ENCODE measurements around the gene FTH1. TPM values are rescaled to one million over a fixed set of nuclear protein-coding genes. Genes with fewer than 3 reads are reported as not detected.

Gene FTH1
- total RNA-seq, 1 experiment from 2014 or later = 1,565 TPM

GRCh38 chr11:62011881-62012280 lies 44.4 kb upstream of the FTH1 start:
- intact Hi-C loops (cut with micrococcal nuclease; ENCODE audit: unreplicated experiment) = loop anchor here (1.0 kb wide), 1 partner anchor 26 kb away; no protein-coding TSS in a partner anchor
- Mint-ChIP-seq H3K27me3 (ENCODE audit: insufficient read depth, unreplicated experiment) (no peaks in the 10 kb centered on the region), H3K36me3 (ENCODE audit: insufficient read depth, unreplicated experiment) (no peaks in the 10 kb centered on the region), H3K27ac (ENCODE audit: unreplicated experiment) (no peak overlapping the region), H3K4me3 (ENCODE audit: unreplicated experiment) (no peak overlapping the region), H3K4me1 (ENCODE audit: low read depth, unreplicated experiment) (peaks cover 14% of the 10 kb centered on the region), H3K9me3 (ENCODE audit: unreplicated experiment) (no peaks in the 10 kb centered on the region)
- no TSS peak for BruUV-seq (replicated peaks)
- H3K36me3 ChIP-seq (ENCODE audit: control insufficient read depth, insufficient read depth, low read length) = no peaks in the 10 kb centered on the region
- no peak overlapping the region for H3K4me3 ChIP-seq (ENCODE audit: low read depth, low read length)
- POLR2A ChIA-PET = no interaction called here
- TF ChIP-seq, protein P1, sequence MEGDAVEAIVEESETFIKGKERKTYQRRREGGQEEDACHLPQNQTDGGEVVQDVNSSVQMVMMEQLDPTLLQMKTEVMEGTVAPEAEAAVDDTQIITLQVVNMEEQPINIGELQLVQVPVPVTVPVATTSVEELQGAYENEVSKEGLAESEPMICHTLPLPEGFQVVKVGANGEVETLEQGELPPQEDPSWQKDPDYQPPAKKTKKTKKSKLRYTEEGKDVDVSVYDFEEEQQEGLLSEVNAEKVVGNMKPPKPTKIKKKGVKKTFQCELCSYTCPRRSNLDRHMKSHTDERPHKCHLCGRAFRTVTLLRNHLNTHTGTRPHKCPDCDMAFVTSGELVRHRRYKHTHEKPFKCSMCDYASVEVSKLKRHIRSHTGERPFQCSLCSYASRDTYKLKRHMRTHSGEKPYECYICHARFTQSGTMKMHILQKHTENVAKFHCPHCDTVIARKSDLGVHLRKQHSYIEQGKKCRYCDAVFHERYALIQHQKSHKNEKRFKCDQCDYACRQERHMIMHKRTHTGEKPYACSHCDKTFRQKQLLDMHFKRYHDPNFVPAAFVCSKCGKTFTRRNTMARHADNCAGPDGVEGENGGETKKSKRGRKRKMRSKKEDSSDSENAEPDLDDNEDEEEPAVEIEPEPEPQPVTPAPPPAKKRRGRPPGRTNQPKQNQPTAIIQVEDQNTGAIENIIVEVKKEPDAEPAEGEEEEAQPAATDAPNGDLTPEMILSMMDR (IDR thresholded peaks at IDR 0.05; ENCODE audit: insufficient read depth in 1 of 2, low read depth in 1 of 2, low read length in 1 of 2, severe bottlenecking in 1 of 2, unreplicated experiment in 1 of 2) = no peak
- H3K9me3 ChIP-seq = no peaks in the 10 kb centered on the region
- CTCF ChIA-PET = no interaction called here
- peaks cover 30% of the 10 kb centered on the region for H3K4me1 ChIP-seq
- H3K27me3 ChIP-seq (replicated peaks; ENCODE audit: control insufficient read depth, insufficient read depth, low read length) = no peaks in the 10 kb centered on the region
- no peak for DNase-seq

DNA sequence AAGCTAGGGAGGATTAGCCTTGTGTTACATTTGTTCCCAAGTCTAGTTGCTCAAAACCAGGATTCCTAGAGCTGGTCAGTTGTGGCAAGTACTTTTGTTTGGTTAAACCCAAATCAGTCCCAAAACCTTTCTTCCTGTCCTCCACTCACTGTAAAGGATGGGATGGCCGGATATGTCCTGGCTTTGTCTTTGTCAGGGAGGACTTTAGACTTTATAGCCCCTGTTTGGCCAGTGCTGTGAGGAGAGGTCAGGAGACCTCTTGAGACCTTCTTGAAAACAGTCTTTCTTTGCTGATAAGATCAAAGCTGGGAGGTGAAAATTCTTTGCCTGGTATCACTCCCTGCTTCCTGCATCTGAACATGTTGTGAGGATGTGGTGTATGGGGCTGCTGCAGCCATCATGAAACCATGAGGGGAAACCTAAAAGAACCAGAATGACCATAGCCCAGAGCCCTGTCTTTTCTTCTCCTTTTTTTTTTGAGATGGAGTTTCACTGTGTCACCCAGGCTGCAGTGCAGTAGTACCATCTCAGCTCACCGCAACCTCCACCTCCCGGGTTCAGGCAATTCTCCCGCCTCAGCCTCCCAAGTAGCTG lies 43.6 kb upstream of the FTH1 start:
- intact Hi-C loops (cut with micrococcal nuclease; ENCODE audit: unreplicated experiment) = loop anchor here (1.0 kb wide), 1 partner anchor 25 kb away; no protein-coding TSS in a partner anchor
- peaks cover 10% of the 10 kb centered on the region for H3K4me1 Mint-ChIP-seq (ENCODE audit: low read depth, unreplicated experiment)

DNA sequence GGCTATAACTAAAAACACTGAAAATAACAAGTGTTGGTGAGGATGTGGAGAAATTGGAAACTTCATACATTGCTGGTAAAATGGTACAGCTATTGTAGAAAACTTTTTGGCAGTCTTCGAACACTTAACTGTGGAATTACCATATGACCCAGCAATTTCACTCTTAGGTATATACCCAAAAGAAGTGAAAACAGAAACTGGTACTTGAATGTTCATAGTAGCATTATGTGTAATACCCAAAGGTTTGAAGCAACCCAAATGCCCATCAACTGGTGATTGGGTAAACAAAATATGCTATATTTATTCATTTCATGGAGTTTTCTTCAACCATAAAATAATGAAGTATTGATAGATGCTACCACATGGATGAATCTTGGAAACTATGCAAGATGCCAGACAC lies 40.8 kb upstream of the FTH1 start:
- no peak overlapping the region for H3K27ac Mint-ChIP-seq (ENCODE audit: unreplicated experiment)
- no TSS peak for BruUV-seq (replicated peaks)
- TF ChIP-seq, protein P1 (IDR thresholded peaks at IDR 0.05; ENCODE audit: insufficient read depth in 1 of 2, low read depth in 1 of 2, low read length in 1 of 2, severe bottlenecking in 1 of 2, unreplicated experiment in 1 of 2) = no peak

More for the DNA sequence above, 43.6 kb upstream of the FTH1 start:
- Mint-ChIP-seq H3K27me3 (ENCODE audit: insufficient read depth, unreplicated experiment) (no peaks in the 10 kb centered on the region), H3K9me3 (ENCODE audit: unreplicated experiment) (no peaks in the 10 kb centered on the region), H3K4me3 (ENCODE audit: unreplicated experiment) (no peak overlapping the region), H3K36me3 (ENCODE audit: insufficient read depth, unreplicated experiment) (no peaks in the 10 kb centered on the region), H3K27ac (ENCODE audit: unreplicated experiment) (peak overlapping the region; percentile 42)
- Histone ChIP-seq H3K4me1 (peaks cover 30% of the 10 kb centered on the region), H3K9me3 (no peaks in the 10 kb centered on the region), H3K36me3 (ENCODE audit: control insufficient read depth, insufficient read depth, low read length) (no peaks in the 10 kb centered on the region), H3K4me3 (ENCODE audit: low read depth, low read length) (no peak overlapping the region), H3K27me3 (replicated peaks; ENCODE audit: control insufficient read depth, insufficient read depth, low read length) (no peaks in the 10 kb centered on the region)
- BruUV-seq (replicated peaks) = no TSS peak
- ChIA-PET POLR2A (interaction anchor here (0.8 kb wide), 1 partner anchor 43 kb away, joined by 6 read pairs; the partner anchor contains the start of gene FTH1), CTCF (no interaction called here)
- peak; percentile 28 to 46 for DNase-seq
- TF ChIP-seq, protein P1 (IDR thresholded peaks at IDR 0.05; ENCODE audit: insufficient read depth in 1 of 2, low read depth in 1 of 2, low read length in 1 of 2, severe bottlenecking in 1 of 2, unreplicated experiment in 1 of 2) = no peak

More for the DNA sequence above, 40.8 kb upstream of the FTH1 start:
- DNase-seq = no peak
- Histone ChIP-seq H3K4me3 (ENCODE audit: low read depth, low read length) (no peak overlapping the region), H3K36me3 (ENCODE audit: control insufficient read depth, insufficient read depth, low read length) (no peaks in the 10 kb centered on the region), H3K27me3 (replicated peaks; ENCODE audit: control insufficient read depth, insufficient read depth, low read length) (no peaks in the 10 kb centered on the region), H3K9me3 (no peaks in the 10 kb centered on the region), H3K4me1 (peaks cover 24% of the 10 kb centered on the region)
- ChIA-PET POLR2A (no interaction called here), CTCF (interaction anchor here (0.7 kb wide), 1 partner anchor 93 kb away, joined by 6 read pairs; no protein-coding TSS in a partner anchor)
- Mint-ChIP-seq H3K4me1 (ENCODE audit: low read depth, unreplicated experiment) (peaks cover 10% of the 10 kb centered on the region), H3K9me3 (ENCODE audit: unreplicated experiment) (no peaks in the 10 kb centered on the region), H3K27me3 (ENCODE audit: insufficient read depth, unreplicated experiment) (no peaks in the 10 kb centered on the region), H3K36me3 (ENCODE audit: insufficient read depth, unreplicated experiment) (no peaks in the 10 kb centered on the region), H3K4me3 (ENCODE audit: unreplicated experiment) (no peak overlapping the region)
- intact Hi-C loops (cut with micrococcal nuclease; ENCODE audit: unreplicated experiment) = no loop called here
